ENCODE measurements around the gene SMIM28.
"Not testable (repeated sequence)": the region's sequence is repeated elsewhere in the genome, so short reads cannot be mapped to it uniquely, and the experiment has no call there.

The SMIM28 gene

GRCh38 chr6:138410048-138410735 is 32.5 kb downstream of the SMIM28 start:
- no peak for DNase-seq

GRCh38 chr6:138410972-138411880 is 33.5 kb downstream of the SMIM28 start:
- DNase-seq = no peak

DNA sequence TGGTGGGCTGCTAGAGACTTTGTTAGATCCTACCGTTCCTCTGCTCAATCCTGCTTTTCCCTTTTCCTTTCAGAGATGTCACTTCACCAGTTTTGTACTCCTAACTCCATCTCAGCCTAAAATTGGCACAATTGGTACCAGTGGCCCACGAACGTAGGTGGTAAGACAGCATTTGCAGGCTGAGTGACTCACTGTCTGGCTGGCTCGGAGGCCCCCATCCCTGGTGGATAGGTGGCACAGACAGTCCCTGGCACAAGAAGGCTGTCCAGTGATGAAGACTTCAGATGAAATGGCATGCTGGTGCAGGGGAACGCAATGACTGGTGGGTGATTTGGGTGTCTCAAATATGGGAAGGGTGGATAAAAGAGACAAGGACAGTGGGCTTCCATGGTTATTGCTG is 37.4 kb downstream of the SMIM28 start:
- DNase-seq = no peak

- DNase-seq = no peak
These were observed 38.5 kb downstream of the SMIM28 start for GRCh38 chr6:138416206-138416605.

- no peak for DNase-seq
These were observed 39.9 kb downstream of the SMIM28 start for GRCh38 chr6:138417493-138418117.

DNA sequence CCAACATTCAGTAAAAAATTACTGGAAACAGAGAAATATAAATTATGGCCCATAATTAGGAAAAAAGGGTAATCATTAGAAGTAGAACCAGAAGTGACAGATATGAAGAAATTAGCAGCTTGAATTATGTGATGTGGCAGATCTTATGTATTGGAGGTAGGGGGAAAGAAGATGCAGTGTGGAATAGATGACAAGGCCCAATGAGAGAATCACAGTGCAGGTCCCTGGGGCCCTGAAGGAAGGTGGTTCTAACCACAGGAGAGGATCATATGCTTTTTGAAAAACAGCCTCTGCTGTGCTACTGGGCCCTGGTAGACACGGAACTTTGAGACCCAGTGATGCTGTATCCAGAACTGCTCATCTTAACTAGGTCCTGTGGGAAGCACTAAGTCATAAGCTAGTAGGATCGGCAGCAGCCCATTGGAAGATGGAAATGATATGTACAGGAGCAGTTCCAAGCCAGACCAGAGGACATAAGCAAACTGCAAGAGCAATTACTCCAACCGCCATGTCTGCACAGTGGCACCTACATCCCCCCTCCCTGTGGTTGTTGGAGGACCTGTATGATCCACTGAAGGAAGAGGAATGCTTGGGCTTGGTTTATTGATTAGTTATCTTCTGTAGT is 40.5 kb downstream of the SMIM28 start:
- DNase-seq = no peak

DNA sequence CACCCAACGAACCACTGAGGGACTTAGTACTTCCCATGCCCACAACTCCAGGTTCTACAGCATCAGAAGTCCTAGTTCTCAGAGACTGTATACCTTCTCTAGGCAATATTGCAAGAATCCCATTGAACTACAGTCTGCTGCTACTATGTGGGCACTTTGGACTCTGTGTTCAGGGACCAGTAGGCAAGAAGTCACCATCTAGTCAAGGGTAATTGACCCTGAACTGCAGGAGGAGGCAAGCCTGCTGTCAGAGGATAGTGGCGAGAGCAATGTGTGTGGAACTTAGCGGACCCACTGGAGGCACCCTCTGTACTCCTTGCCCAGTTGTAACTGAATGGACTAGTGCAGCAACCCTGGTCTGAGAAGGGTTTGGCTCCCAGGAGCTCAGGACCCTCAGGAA is 42.1 kb downstream of the SMIM28 start:
- DNase-seq = no peak

- DNase-seq = no peak
These were observed 42.7 kb downstream of the SMIM28 start for GRCh38 chr6:138420356-138420755.

DNA sequence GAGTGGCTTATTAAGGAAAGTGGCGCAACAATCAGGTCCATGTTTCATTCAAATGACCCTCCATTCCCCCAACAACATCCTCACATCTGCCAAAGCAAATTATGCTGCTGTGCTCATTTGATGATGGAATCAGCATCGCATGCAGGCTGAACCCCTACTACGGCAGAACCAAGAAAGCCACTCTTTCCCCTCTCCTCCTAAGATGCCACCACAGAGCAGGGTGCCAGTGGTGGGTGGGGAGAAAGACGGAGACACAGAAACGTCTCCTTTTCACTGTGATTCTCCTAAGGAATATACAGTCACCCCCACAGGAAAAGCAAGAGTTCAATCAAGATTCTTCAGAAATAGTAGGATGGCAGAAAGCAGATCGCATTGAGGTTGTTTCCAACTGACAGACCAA is 43.4 kb downstream of the SMIM28 start:
- no peak for DNase-seq

GRCh38 chr6:138421608-138422007 is 43.9 kb downstream of the SMIM28 start:
- DNase-seq = no peak

GRCh38 chr6:138422861-138423260 is 45.2 kb downstream of the SMIM28 start:
- DNase-seq = no peak

- DNase-seq = no peak
These were observed 46.5 kb downstream of the SMIM28 start for GRCh38 chr6:138424004-138424904.

- not testable (repeated sequence) for DNase-seq
These were observed 47.6 kb downstream of the SMIM28 start for GRCh38 chr6:138425256-138425655.

DNA sequence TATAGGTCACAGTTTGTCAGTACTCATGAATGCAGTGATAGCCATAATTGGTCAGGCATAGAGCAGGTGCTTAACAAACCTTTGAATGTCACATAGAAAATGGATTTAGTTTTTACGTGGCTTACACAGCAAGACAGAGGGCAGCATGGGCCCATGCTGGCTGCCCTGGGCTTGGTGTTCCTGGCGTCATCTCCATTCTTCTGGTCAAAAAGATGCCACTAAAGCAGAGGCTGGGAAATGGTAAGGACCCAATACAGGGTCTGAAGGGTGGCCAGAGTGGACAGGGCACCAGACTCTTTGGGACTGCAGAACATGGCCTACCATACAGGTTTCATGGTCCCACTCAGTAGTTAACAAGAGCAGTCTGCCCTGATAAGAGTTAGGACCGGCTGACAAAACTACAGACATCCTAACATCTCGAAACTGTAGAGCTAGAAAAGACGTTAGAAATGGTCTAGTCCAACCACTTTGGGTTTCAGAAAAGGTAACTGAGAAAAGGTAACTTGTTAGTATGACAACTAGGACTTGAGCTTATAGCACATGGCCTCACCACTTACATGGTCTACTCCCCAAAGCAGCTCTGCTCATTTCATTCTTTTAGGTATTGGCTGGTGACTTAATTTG is 48.9 kb downstream of the SMIM28 start:
- no peak for DNase-seq

DNA sequence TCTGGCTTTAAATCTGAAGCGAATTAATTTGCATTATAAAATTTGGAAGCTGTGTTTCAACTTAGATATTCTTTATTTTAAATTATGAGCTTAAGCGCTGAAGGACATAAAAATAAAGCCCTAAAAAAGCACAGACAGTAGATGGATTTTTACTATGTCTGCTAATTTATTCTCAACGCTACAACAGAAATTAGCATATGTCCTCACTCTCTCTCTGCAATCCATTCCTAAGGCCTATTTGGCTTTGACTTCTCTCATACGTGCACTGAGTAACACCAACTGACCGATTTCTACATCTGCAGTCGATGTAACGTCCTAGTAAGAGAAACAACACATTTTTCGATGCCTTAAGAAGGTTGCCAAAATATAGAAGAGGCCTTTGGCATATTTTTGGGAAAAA is 50.0 kb downstream of the SMIM28 start:
- DNase-seq = no peak

- peak; percentile 27 for DNase-seq
These were observed 51.4 kb downstream of the SMIM28 start for GRCh38 chr6:138428944-138429598.

DNA sequence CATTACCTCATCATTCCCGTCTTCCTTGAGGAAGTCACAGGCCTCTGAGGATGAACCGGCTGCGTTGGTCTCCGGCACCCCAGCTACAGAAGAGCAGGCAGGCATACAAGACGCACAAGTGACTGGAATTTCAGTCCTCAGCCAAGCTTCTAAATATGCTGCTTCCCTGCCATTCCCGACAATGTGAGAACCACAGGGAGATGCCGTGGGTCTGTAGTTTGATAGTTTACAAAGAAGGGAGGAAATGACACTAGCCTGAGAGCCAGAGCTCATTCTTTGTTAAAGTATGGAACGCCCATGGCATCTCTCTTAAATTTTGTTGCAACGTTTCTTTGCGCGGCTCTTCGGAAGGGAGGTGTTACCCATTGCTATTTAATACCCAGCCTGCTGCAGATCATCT is 52.1 kb downstream of the SMIM28 start:
- DNase-seq = no peak

DNA sequence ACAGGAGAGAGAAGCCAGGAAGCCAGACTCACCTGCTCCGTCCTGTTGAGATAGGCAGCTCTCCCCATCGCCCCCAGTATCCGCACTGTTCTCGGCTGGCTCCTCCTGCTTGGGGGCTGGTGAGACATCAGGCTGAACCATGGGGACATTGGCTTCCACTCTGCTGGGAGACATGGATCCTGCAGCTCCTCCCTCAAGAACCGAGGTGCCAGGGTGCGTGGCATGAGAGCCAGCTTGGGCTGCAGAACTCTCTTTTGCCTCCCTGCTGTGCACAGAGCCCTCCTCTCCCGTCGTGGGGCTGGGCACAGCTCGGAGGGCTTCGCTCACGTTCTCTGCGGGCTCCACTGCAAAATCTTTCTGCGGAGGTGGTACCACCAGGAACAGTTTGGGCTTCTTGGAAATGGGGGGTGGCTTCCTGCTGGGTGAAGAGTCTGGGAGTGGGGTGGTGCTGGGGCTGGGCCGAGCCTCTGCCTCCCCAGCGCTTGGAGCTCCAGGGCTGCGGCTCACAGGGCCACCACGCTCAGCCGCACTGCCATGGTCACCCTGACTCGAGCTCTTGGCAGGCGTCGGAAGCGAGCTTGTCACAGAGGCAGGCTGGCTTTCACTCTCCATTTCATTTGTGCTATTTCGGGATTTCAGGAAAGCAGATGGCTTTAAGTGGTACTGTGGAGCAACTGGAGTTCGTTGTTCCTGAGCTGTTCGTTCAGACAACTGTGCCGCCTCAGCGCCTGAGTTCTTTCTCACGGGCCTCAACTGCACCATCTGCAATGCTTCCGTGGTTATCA is 52.8 kb downstream of the SMIM28 start:
- DNase-seq = no peak

DNA sequence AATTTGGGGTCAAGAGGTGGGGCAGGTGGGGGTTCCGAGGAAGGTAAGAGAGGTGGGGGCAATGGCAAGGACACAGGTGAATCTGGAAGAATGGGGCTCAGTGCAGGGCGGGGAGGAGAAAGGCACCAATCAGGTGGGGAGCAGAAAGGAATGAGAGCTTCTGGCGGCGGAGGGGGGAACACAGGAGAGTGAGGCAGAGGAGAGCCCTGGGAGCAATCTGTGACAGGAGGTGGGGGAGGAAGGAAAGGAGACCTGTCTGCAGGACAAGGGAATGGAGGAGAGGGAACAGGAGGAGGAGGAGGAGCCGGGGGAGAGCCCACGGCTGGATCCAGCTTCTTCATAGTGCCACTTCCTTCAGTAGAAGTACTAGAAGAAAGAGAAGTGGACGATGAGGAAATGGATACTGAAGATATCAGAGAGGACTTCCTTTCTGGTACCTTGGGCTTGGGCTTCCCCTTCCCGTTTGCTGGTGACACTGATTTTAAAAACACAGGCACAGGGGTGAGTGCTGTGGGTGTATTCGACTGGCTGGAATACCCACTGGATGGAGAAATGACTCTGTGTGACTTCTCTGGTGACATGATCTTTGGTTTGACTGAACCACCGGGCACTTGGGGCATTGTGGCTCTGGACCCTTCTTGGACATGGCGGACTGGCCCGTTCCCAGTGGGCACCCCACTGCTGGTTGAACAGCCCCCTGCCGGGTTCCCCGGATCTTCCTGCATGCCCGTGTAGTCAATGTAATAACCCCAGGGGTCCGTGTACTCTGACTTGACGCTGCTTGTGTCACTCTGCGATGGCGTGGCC is 53.8 kb downstream of the SMIM28 start:
- DNase-seq = no peak

DNA sequence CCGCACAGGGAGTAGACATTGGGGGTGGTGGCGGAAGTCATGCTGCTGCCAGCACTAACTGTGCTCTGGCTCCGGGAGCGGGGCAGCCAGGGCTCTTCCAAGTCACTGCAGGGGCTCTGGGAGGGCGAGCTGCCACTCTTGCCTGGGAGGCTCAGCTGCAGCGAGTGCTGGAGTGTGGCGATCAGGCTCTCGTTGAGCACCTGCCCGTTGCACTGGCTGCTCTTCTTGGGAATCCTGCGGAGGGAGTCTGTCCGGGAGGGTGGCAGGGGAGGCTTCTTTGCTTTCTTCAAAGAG is 54.3 kb downstream of the SMIM28 start:
- DNase-seq = no peak

All from CD4-positive, alpha-beta T cell treated with Interleukin-17A for 4 hours (primary cell).